ENCODE measurements around the gene ZNF564. TPM values are rescaled to one million over a fixed set of nuclear protein-coding genes. Genes with fewer than 3 reads are reported as not detected.

The ZNF564 gene
- total RNA-seq = 10 to 100 TPM; 12.0 to 20.6 (median 14.7) TPM

DNA sequence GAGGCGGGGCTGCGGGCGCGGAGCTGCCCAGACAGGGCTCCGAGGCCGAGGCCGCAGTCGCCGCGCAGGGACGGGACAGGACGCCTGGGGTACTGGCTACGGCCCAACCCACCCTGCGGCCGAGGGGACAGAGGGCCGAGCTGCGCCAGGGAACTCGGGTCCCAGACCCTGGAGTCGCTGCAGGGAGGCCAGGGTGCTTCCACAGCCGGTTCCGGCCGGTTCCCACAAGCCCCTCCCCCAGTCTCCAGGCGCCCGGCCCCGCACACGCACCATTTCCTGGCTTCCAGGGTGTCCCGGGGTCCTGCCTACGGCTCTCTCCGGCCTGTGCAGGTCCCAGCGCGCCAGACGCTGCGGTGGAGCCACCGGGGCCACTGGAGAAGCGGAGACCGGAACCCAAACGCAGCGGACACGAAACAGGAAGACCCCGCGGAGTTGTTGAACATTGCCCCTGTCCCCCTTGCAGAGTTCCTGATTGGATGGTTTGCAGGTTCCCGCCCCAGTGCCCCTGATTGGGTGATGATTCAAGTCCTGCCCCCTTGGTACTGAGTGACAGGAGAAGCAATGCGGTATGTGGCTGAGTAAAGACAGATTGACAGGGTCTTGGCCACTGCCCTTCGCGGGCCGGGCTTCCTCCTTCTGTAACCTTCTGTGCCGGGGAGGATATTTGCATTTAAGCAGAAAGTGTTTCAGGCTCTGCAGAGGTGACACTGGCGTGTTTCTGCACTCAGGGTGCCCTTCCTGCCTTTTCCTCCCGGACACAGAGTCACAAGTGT lies at the start of gene ZNF564:
TSS of gene ZNF564 (minus strand) at position 423 of the 773 bp plus-strand sequence. CDS start at position 273, 150 bp downstream.
- peaks cover 0 to 20% (median 0%) of the 10 kb centered on the region in 3 donors for H3K36me3 ChIP-seq
- TF ChIP-seq POLR2A (IDR thresholded peaks at IDR 0.05) (peak; percentile 63 to 68), EP300 (IDR thresholded peaks at IDR 0.05) (peak; percentile 56 to 81)
- TF ChIP-seq, protein P1, sequence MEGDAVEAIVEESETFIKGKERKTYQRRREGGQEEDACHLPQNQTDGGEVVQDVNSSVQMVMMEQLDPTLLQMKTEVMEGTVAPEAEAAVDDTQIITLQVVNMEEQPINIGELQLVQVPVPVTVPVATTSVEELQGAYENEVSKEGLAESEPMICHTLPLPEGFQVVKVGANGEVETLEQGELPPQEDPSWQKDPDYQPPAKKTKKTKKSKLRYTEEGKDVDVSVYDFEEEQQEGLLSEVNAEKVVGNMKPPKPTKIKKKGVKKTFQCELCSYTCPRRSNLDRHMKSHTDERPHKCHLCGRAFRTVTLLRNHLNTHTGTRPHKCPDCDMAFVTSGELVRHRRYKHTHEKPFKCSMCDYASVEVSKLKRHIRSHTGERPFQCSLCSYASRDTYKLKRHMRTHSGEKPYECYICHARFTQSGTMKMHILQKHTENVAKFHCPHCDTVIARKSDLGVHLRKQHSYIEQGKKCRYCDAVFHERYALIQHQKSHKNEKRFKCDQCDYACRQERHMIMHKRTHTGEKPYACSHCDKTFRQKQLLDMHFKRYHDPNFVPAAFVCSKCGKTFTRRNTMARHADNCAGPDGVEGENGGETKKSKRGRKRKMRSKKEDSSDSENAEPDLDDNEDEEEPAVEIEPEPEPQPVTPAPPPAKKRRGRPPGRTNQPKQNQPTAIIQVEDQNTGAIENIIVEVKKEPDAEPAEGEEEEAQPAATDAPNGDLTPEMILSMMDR (IDR thresholded peaks at IDR 0.05) = peak in 1 of 5 experiments; percentile 14
- peaks cover 0 to 40% (median 19%) of the 10 kb centered on the region in 4 donors for H3K4me1 ChIP-seq
- peak within 1 kb of the TSS; percentile 89 to 99 (median 96) for H3K27ac ChIP-seq
- peak within 1 kb of the TSS; percentile 68 to 98 (median 82) for H3K4me3 ChIP-seq
- H3K27me3 ChIP-seq = no peaks in the 10 kb centered on the region
- 0% methylated on average over 11 to 31 of the region's 49 CpGs for WGBS, 2 donors
- no peaks in the 10 kb centered on the region for H3K9me3 ChIP-seq
- peak; percentile 91 to 96 for DNase-seq (ENCODE audit: low spot score in 2 of 2)

DNA sequence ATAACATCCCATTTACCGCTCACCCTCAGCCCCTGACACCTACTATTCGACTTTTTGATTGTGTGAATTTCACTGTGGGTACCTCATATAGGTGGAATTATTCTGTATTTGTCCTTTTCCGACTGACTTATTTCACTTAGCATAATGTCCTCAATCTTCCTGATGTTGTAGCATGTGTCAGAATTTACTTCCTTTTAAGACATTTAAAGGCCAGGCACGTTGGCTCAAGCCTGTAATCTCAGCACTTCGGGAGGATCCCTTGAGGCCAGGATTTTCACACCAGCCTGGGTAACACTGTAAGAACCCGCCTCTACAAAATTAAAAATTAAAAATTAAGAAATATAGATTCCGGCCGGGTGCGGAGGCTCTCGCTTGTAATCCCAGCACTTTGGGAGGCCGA lies 46.3 kb upstream of the ZNF564 start:
- Histone ChIP-seq H3K9me3 (no peaks in the 10 kb centered on the region), H3K4me1 (no peaks in the 10 kb centered on the region), H3K4me3 (no peak overlapping the region), H3K27me3 (no peaks in the 10 kb centered on the region), H3K27ac (no peak overlapping the region), H3K36me3 (peaks cover 0 to 51% (median 3%) of the 10 kb centered on the region in 3 donors)
- no peak for DNase-seq (ENCODE audit: low spot score in 2 of 2)
- WGBS, 2 donors = 82 to 84% methylated on average over 11 of the region's 11 CpGs
- TF ChIP-seq EP300 (IDR thresholded peaks at IDR 0.05) = no peak
- TF ChIP-seq, protein P1 (IDR thresholded peaks at IDR 0.05) = no peak
- no peak for TF ChIP-seq POLR2A (IDR thresholded peaks at IDR 0.05)

DNA sequence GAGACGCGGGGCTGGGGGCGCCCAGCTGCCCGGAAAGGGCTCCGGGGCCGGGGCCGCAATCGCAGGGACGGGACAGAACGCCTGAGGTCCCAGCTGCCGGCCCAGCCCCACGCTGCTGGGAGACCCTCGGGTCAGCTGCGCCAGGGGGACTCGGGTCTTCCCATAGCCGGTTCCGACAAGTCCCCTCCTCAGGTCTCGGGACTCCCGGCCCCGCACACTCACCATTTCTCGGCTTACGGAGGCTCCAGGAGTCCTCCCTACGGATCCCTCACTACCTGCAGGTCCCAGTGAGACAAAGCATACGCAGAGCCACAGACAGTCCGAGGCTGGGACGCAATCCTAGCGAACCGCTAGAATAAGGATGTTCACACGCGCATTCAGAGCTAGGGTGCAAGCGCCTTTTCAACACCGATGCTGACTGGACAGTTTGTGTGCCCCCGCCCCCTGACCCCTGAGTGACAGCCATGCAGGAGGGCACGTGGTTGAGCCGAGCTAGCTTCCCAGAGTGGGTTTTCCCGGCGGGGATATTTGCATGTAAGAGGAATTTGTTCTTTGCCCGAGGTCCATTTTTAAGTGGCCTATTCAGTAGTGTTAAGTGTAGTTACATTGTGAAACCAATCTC lies 45.8 kb upstream of the ZNF564 start:
- H3K9me3 ChIP-seq = no peaks in the 10 kb centered on the region
- no peak for DNase-seq (ENCODE audit: low spot score in 2 of 2)
- H3K36me3 ChIP-seq = peaks cover 0 to 49% (median 0%) of the 10 kb centered on the region in 3 donors
- H3K4me1 ChIP-seq = no peaks in the 10 kb centered on the region
- no peak overlapping the region for H3K4me3 ChIP-seq
- TF ChIP-seq EP300 (IDR thresholded peaks at IDR 0.05) = no peak
- TF ChIP-seq, protein P1 (IDR thresholded peaks at IDR 0.05) = no peak
- no peak for TF ChIP-seq POLR2A (IDR thresholded peaks at IDR 0.05)
- WGBS, 2 donors = 43 to 44% methylated on average over 22 to 38 of the region's 38 CpGs
- no peaks in the 10 kb centered on the region for H3K27me3 ChIP-seq
- H3K27ac ChIP-seq = no peak overlapping the region

DNA sequence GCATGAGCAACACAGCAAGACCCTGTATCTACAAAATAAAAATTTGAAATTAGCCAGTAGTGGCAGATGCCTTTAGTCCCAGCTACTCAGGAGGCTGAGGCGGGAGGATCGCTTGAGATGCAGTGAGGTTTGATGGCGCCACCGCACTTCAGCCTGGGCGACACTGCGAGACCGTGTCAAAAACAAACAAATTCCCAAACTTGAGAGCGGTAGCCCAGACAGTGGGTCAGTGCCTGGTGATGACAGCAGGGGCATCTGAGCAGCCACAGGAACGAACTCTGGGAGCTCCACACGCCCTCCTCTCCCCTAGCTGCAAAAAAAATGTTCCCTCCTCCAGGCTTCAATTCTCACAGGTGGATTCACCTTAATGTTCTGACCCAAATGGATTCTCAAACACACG lies 45.2 kb upstream of the ZNF564 start:
- Histone ChIP-seq H3K4me3 (no peak overlapping the region), H3K27me3 (no peaks in the 10 kb centered on the region), H3K4me1 (no peaks in the 10 kb centered on the region), H3K27ac (no peak overlapping the region), H3K36me3 (peaks cover 0 to 45% (median 0%) of the 10 kb centered on the region in 3 donors), H3K9me3 (no peaks in the 10 kb centered on the region)
- 87 to 90% methylated on average over 11 of the region's 11 CpGs for WGBS, 2 donors
- TF ChIP-seq POLR2A (IDR thresholded peaks at IDR 0.05) (no peak), EP300 (IDR thresholded peaks at IDR 0.05) (no peak)
- TF ChIP-seq, protein P1 (IDR thresholded peaks at IDR 0.05) = no peak
- DNase-seq (ENCODE audit: low spot score in 2 of 2) = no peak

DNA sequence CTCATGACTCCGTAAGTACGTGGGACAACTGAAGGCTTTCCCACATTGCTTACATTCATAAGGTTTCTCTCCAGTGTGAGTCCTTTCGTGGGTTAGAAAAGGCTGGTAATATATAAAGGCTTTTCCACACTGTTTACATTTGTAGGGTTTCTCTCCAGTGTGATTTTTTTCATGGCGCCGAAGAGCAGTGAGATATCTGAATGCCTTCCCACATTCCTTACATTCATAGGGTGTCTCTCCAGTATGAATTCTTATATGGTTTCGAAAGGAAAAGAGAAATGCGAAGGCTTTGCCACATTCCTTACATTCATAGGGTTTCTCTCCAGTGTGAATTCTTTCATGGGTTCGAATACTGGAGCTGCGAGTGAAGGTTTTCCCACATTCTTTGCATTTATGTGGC lies 29.8 kb upstream of the ZNF564 start:
- no peak for DNase-seq (ENCODE audit: low spot score in 2 of 2)
- no peak for TF ChIP-seq EP300 (IDR thresholded peaks at IDR 0.05)
- TF ChIP-seq POLR2A (IDR thresholded peaks at IDR 0.05) = no peak
- TF ChIP-seq, protein P1 (IDR thresholded peaks at IDR 0.05) = no peak
- H3K4me3 ChIP-seq = no peak overlapping the region
- H3K27ac ChIP-seq = no peak overlapping the region
- H3K27me3 ChIP-seq = no peaks in the 10 kb centered on the region
- no peaks in the 10 kb centered on the region for H3K4me1 ChIP-seq
- peaks cover 0 to 73% (median 25%) of the 10 kb centered on the region in 3 donors for H3K36me3 ChIP-seq
- H3K9me3 ChIP-seq = peaks cover 0 to 53% (median 13%) of the 10 kb centered on the region in 4 donors
- WGBS, 2 donors = 93 to 97% methylated on average over 9 of the region's 9 CpGs

Measured in tibial nerve (tissue), 4 donors.